Kidney epithelial cell (primary cell): Measurements from ENCODE around the gene ABHD12. TPM values are rescaled to one million over a fixed set of nuclear protein-coding genes. Genes with fewer than 3 reads are reported as not detected.

Source experiments
- DNase-seq: peaks from one replicate; pipeline ENCODE4 v3.0.0-alpha.2; 2010; ENCODE audit warnings: low read depth
- H3K27me3 ChIP-seq: 2 replicates; pipeline ENCODE4 v1.6.0; 2011; ENCODE audit warnings: low read length; ENCODE audit not compliant: control insufficient read depth, insufficient read depth
- H3K36me3 ChIP-seq: 2 replicates; pipeline ENCODE4 v1.5.1; 2011; ENCODE audit warnings: low read length; ENCODE audit not compliant: control insufficient read depth, insufficient read depth
- H3K4me3 ChIP-seq: 2 replicates; pipeline ENCODE4 v1.5.1; 2011; ENCODE audit warnings: low read depth, mild to moderate bottlenecking, control low read depth, low read length
- CTCF ChIP-seq: IDR thresholded peaks from 2 replicates; pipeline ENCODE4 v1.5.1; 2011; ENCODE audit warnings: mild to moderate bottlenecking, moderate library complexity, low read length, control low read depth, inconsistent platforms; ENCODE audit not compliant: insufficient read depth, poor library complexity, severe bottlenecking
- total RNA-seq: library from RNA; depleted of rRNA; stranded (reverse); fragments of >200 nt; gene quantifications from 2 replicates; pipeline ENCODE4 v1.2.3, GENCODE V29; 2015

Gene ABHD12
- total RNA-seq, 1 donor from 2014 or later, result 75.1 TPM

- no peak for DNase-seq
- Histone ChIP-seq H3K27me3 (no peaks in the 10 kb centered on the region), H3K36me3 (peaks cover 3% of the 10 kb centered on the region), H3K4me3 (no peak overlapping the region)
- TF ChIP-seq CTCF, result no peak
Observed at GRCh38 chr20:25421102-25421501, 30.5 kb upstream of the ABHD12 start.

GRCh38 chr20:25418776-25419175, 28.1 kb upstream of the ABHD12 start:
- H3K27me3 ChIP-seq, result no peaks in the 10 kb centered on the region
- H3K36me3 ChIP-seq, result peaks cover 3% of the 10 kb centered on the region
- no peak for DNase-seq
- H3K4me3 ChIP-seq, result no peak overlapping the region
- no peak for TF ChIP-seq CTCF

GRCh38 chr20:25408890-25409289, 18.3 kb upstream of the ABHD12 start:
- TF ChIP-seq CTCF, result no peak
- Histone ChIP-seq H3K27me3 (no peaks in the 10 kb centered on the region), H3K36me3 (no peaks in the 10 kb centered on the region), H3K4me3 (no peak overlapping the region)
- DNase-seq, result no peak

GRCh38 chr20:25408170-25408547, 17.5 kb upstream of the ABHD12 start:
- no peaks in the 10 kb centered on the region for H3K27me3 ChIP-seq
- TF ChIP-seq CTCF, result no peak
- H3K36me3 ChIP-seq, result no peaks in the 10 kb centered on the region
- peak overlapping the region; percentile 73 for H3K4me3 ChIP-seq
- DNase-seq, result no peak

GRCh38 chr20:25407311-25408169, 16.9 kb upstream of the ABHD12 start, which contains the start of gene GINS1:
TSS of gene GINS1 (plus strand) at chr20:25407673. CDS start at chr20:25407821, 148 bp downstream.
- peak within 1 kb of the TSS; percentile 73 for H3K4me3 ChIP-seq
- no peaks in the 10 kb centered on the region for H3K36me3 ChIP-seq
- DNase-seq, result peak; percentile 60
- H3K27me3 ChIP-seq, result no peaks in the 10 kb centered on the region
- no peak for TF ChIP-seq CTCF
